ENCODE measurements around the gene ERGIC3. TPM values are rescaled to one million over a fixed set of nuclear protein-coding genes. Genes with fewer than 3 reads are reported as not detected.

The ERGIC3 gene
- total RNA-seq, 1 experiment from 2014 or later: 265 TPM

- intact Hi-C loops (cut with micrococcal nuclease; ENCODE audit: unreplicated experiment) (no loop called here), in situ Hi-C loops (cut with HindIII; ENCODE audit: low pct_unique_long_range_greater_than_20kb, low sequenced_read_pairs) (no loop called here)
- TF ChIP-seq SIN3A (IDR thresholded peaks at IDR 0.05; ENCODE audit: borderline replicate concordance, insufficient read depth, low read depth, low read length): no peak
- TF ChIP-seq POLR2AphosphoS5 (IDR thresholded peaks at IDR 0.05; ENCODE audit: low read depth, low read length): no peak
- no peak for TF ChIP-seq CTCF (IDR thresholded peaks at IDR 0.05)
- TF ChIP-seq TCF7L2 (IDR thresholded peaks at IDR 0.05; ENCODE audit: low read depth, low read length): no peak
- TF ChIP-seq REST (IDR thresholded peaks at IDR 0.05; ENCODE audit: insufficient read depth in 1 of 2, low read depth in 2 of 2, low read length in 1 of 2): no peak
- Histone ChIP-seq H3K4me1 (ENCODE audit: control insufficient read depth, insufficient read depth, low read length) (no peaks in the 10 kb centered on the region), H3K27ac (ENCODE audit: low read length) (no peak overlapping the region), H3K36me3 (ENCODE audit: control insufficient read depth, insufficient read depth, low read length) (no peaks in the 10 kb centered on the region), H3K9me3 (ENCODE audit: control insufficient read depth, insufficient read depth, low read depth, low read length) (no peaks in the 10 kb centered on the region), H3K4me3 (ENCODE audit: low read depth in 2 of 2, low read length in 2 of 2) (no peak overlapping the region), H3K27me3 (ENCODE audit: control insufficient read depth, insufficient read depth, low read length) (no peaks in the 10 kb centered on the region)
- CTCF ChIA-PET: interaction anchor here (0.6 kb wide), 1 partner anchor 11 kb away, joined by 3 read pairs; no protein-coding TSS in a partner anchor
- no peak for ATAC-seq
- no TSS peak for BruUV-seq (replicated peaks)
- no peak for DNase-seq (ENCODE audit: low read depth, low spot score)
- POLR2A ChIA-PET: interaction anchor here (0.6 kb wide), 1 partner anchor 93 kb away, joined by 3 read pairs; the partner anchor contains the start of gene ROMO1
Measured at GRCh38 chr20:35606127-35606526, 64.2 kb downstream of the ERGIC3 start.

Other genes starting within 250 kb of the ERGIC3 start
- gene FAM83C, start 249.7 kb upstream of the ERGIC3 start, total RNA-seq (2021; ENCODE audit: unreplicated experiment): not detected
- 58.6 TPM for gene UQCC1, start 130.1 kb upstream of the ERGIC3 start, total RNA-seq (2021; ENCODE audit: unreplicated experiment)
- 0.26 TPM for gene GDF5, start 103.8 kb upstream of the ERGIC3 start, total RNA-seq (2021; ENCODE audit: unreplicated experiment)
- 82.5 TPM for gene CEP250, start 86.5 kb upstream of the ERGIC3 start, total RNA-seq (2021; ENCODE audit: unreplicated experiment)
- gene C20orf173, start 12.4 kb upstream of the ERGIC3 start, total RNA-seq (2021; ENCODE audit: unreplicated experiment): not detected
- 17.6 TPM for gene SPAG4, start 73.8 kb downstream of the ERGIC3 start, total RNA-seq (2021; ENCODE audit: unreplicated experiment)
- 217 TPM for gene CPNE1, start 122.8 kb downstream of the ERGIC3 start, total RNA-seq (2021; ENCODE audit: unreplicated experiment)
- 100 TPM for gene RBM12, start 122.8 kb downstream of the ERGIC3 start, total RNA-seq (2021; ENCODE audit: unreplicated experiment)
- gene NFS1, start 157.3 kb downstream of the ERGIC3 start, total RNA-seq (2021; ENCODE audit: unreplicated experiment): 44.9 TPM
- gene ROMO1, start 157.3 kb downstream of the ERGIC3 start, total RNA-seq (2021; ENCODE audit: unreplicated experiment): 319 TPM
- gene RBM39, start 200.2 kb downstream of the ERGIC3 start, total RNA-seq (2021; ENCODE audit: unreplicated experiment): 282 TPM
- gene PHF20, start 229.9 kb downstream of the ERGIC3 start, total RNA-seq (2021; ENCODE audit: unreplicated experiment): 51.5 TPM

Measured in Panc1 (cell line).